ENCODE measurements around the gene EFHD2.

DNA sequence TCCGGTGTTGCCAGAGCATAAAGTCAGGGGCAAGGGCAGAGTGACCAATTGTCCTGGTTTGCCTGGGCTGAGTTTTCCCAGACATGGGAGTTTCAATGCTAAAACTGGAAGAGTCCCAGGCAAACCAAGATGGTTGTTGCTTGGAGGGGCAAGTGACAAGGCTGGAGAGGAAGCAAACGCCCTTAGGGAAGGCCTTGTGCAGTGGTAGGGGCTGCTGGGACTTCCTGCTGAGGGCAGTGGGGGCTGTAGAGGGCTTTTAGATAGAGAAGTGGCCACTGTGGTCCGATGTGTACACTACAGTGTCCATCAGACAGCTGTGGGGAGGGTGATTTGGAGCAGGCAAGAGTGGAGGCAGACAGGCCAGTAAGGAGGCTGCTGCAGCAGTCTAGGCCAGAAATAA, 39.9 kb downstream of the EFHD2 start:
- no peak for TF ChIP-seq POLR2A (IDR thresholded peaks at IDR 0.05)
- TF ChIP-seq, protein P1, sequence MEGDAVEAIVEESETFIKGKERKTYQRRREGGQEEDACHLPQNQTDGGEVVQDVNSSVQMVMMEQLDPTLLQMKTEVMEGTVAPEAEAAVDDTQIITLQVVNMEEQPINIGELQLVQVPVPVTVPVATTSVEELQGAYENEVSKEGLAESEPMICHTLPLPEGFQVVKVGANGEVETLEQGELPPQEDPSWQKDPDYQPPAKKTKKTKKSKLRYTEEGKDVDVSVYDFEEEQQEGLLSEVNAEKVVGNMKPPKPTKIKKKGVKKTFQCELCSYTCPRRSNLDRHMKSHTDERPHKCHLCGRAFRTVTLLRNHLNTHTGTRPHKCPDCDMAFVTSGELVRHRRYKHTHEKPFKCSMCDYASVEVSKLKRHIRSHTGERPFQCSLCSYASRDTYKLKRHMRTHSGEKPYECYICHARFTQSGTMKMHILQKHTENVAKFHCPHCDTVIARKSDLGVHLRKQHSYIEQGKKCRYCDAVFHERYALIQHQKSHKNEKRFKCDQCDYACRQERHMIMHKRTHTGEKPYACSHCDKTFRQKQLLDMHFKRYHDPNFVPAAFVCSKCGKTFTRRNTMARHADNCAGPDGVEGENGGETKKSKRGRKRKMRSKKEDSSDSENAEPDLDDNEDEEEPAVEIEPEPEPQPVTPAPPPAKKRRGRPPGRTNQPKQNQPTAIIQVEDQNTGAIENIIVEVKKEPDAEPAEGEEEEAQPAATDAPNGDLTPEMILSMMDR (IDR thresholded peaks at IDR 0.05), result no peak
